ENCODE measurements around the gene TBC1D21. TPM values are rescaled to one million over a fixed set of nuclear protein-coding genes. Genes with fewer than 3 reads are reported as not detected.

TBC1D21 gene
- total RNA-seq, 1 experiment from 2014 or later = not detected

DNA sequence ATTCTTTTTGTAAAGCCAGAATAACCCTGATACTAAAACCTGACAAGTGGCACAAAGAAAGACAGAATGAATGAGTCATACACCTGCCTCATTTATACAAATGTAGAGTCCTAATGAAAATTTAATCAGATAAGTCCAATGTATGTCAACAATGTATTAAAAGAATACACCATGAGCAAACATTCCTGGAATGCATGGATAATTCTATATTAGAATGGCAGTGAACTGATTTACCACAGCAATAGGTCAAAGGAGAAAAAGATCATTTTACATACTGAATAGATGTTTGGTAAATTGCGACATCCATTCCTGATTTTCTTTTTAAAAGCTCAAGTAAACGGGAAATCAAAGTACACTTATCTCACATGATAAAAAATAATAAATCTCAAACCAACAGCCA lies 41.7 kb downstream of the TBC1D21 start:
- Mint-ChIP-seq H3K4me1 (peaks cover 13 to 14% of the 10 kb centered on the region in 2 experiments), H3K4me3 (no peak overlapping the region), H3K9me3 (peaks cover 8 to 16% of the 10 kb centered on the region in 2 experiments; a peak in 4 of 5 replicates), H3K27ac (no peak overlapping the region), H3K27me3 (ENCODE audit: low read depth) (no peaks in the 10 kb centered on the region), H3K36me3 (ENCODE audit: insufficient read depth in 1 of 3, low read depth in 3 of 3) (peaks cover 22 to 29% (median 25%) of the 10 kb centered on the region in 3 experiments)
- no peak overlapping the region for H2AFZ ChIP-seq (ENCODE audit: low read length)
- H3K14ac ChIP-seq (ENCODE audit: insufficient read depth, low read length) = no peak overlapping the region
- no peaks in the 10 kb centered on the region for H3K27me3 ChIP-seq (ENCODE audit: insufficient read depth, low read length)
- no peak overlapping the region for H2BK120ac ChIP-seq (ENCODE audit: low read depth, low read length, poor library complexity, severe bottlenecking)
- H4K8ac ChIP-seq (replicated peaks; ENCODE audit: insufficient read length, low read depth, low read length) = no peak overlapping the region
- H3K4me1 ChIP-seq (ENCODE audit: insufficient read depth, low read length) = no peaks in the 10 kb centered on the region; the same call in 1 of the 2 replicates
- TF ChIP-seq, protein P1, sequence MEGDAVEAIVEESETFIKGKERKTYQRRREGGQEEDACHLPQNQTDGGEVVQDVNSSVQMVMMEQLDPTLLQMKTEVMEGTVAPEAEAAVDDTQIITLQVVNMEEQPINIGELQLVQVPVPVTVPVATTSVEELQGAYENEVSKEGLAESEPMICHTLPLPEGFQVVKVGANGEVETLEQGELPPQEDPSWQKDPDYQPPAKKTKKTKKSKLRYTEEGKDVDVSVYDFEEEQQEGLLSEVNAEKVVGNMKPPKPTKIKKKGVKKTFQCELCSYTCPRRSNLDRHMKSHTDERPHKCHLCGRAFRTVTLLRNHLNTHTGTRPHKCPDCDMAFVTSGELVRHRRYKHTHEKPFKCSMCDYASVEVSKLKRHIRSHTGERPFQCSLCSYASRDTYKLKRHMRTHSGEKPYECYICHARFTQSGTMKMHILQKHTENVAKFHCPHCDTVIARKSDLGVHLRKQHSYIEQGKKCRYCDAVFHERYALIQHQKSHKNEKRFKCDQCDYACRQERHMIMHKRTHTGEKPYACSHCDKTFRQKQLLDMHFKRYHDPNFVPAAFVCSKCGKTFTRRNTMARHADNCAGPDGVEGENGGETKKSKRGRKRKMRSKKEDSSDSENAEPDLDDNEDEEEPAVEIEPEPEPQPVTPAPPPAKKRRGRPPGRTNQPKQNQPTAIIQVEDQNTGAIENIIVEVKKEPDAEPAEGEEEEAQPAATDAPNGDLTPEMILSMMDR (conservative IDR thresholded peaks at IDR 0.05) = no peak
- no peaks in the 10 kb centered on the region for H3K79me2 ChIP-seq (ENCODE audit: insufficient read depth, low read length)
- no peak overlapping the region for H3T11ph ChIP-seq (ENCODE audit: low read length)
- no peak overlapping the region for H3K4ac ChIP-seq (ENCODE audit: low read depth, low read length)
- no CpG with 5 or more reads among the region's 2 CpGs for WGBS (ENCODE audit: extremely low coverage, insufficient read length, low lambda C conversion rate)
- no peak overlapping the region for H2BK20ac ChIP-seq (ENCODE audit: low read depth, low read length, poor library complexity, severe bottlenecking)
- H4K5ac ChIP-seq (ENCODE audit: insufficient read length, low read depth, low read length) = no peak overlapping the region
- no peak overlapping the region for H4K91ac ChIP-seq (ENCODE audit: insufficient read length, low read depth, low read length)
- no peak for DNase-seq
- H3K9me3 ChIP-seq (ENCODE audit: control insufficient read depth, low read depth, low read length) = no peaks in the 10 kb centered on the region
- H3K27ac ChIP-seq (ENCODE audit: insufficient read length, low read depth, low read length) = no peak overlapping the region
- H3K23ac ChIP-seq (ENCODE audit: insufficient read length, low read depth, low read length) = no peak overlapping the region
- no peaks in the 10 kb centered on the region for H4K20me1 ChIP-seq (ENCODE audit: control insufficient read depth, insufficient read depth, insufficient read length)
- no peak overlapping the region for H2BK12ac ChIP-seq (ENCODE audit: insufficient read length, low read depth, low read length)
- H3K4me2 ChIP-seq (ENCODE audit: insufficient read depth, insufficient read length, low read length) = no peak overlapping the region
- no peak overlapping the region for H3K56ac ChIP-seq (ENCODE audit: insufficient read length, low read depth, low read length)
- H3K23me2 ChIP-seq (ENCODE audit: insufficient read length, low read depth, low read length, poor library complexity, severe bottlenecking) = no peaks in the 10 kb centered on the region
- no peak overlapping the region for H2AK5ac ChIP-seq (ENCODE audit: insufficient read length, low read length)
- no peak overlapping the region for H3K18ac ChIP-seq (ENCODE audit: insufficient read length, low read depth, low read length)
- H2BK15ac ChIP-seq (ENCODE audit: low read depth, low read length) = no peak overlapping the region
- H3K9ac ChIP-seq (ENCODE audit: extremely low read depth, insufficient read length, low read length) = no peak overlapping the region
- no peaks in the 10 kb centered on the region for H3K79me1 ChIP-seq (ENCODE audit: insufficient read depth, low read depth, low read length, poor library complexity, severe bottlenecking)
- no peak overlapping the region for H2BK5ac ChIP-seq (ENCODE audit: insufficient read length, low read length)

Measured in H9 (cell line).